Measurements from ENCODE around the gene CORIN.

GRCh38 chr4:47713129-47713834 lies 124.6 kb downstream of the CORIN start:
- TF ChIP-seq POLR2A (IDR thresholded peaks at IDR 0.05; ENCODE audit: low read depth, low read length) (no peak), POLR2AphosphoS5 (IDR thresholded peaks at IDR 0.05; ENCODE audit: low read depth, low read length) (no peak), SPI1 (IDR thresholded peaks at IDR 0.05; ENCODE audit: low read depth, low read length) (no peak)

Measured in GM12891 (cell line).